Measurements from ENCODE around the gene PTGES2. TPM values are rescaled to one million over a fixed set of nuclear protein-coding genes. Genes with fewer than 3 reads are reported as not detected.

Gene PTGES2
- total and polyA plus RNA-seq, 2 of the 13 experiments (the other 11 are each of a cell fraction or from before 2014, with no cell fraction given): 63.7 to 79.8 TPM

DNA sequence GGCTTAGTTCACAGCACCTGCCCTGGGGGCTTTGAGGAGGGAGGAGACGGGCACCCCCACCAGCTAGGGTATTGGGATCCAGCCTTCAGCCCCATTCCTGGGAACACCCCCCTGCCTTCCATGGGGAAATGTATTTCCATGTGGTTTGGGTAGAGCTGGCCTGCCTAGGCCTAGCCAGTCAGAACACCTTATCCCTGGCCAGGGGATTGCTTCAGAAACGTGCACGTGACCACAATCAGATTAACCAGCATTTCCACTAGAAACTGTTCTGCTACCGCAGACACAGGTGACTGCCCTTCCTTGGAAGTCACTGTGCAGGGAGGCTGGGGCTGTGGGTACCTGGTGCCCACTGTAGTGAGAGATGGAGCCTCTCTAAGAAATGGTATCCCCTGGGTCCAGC lies 46.5 kb upstream of the PTGES2 start (continued):
- TF ChIP-seq, protein P1, sequence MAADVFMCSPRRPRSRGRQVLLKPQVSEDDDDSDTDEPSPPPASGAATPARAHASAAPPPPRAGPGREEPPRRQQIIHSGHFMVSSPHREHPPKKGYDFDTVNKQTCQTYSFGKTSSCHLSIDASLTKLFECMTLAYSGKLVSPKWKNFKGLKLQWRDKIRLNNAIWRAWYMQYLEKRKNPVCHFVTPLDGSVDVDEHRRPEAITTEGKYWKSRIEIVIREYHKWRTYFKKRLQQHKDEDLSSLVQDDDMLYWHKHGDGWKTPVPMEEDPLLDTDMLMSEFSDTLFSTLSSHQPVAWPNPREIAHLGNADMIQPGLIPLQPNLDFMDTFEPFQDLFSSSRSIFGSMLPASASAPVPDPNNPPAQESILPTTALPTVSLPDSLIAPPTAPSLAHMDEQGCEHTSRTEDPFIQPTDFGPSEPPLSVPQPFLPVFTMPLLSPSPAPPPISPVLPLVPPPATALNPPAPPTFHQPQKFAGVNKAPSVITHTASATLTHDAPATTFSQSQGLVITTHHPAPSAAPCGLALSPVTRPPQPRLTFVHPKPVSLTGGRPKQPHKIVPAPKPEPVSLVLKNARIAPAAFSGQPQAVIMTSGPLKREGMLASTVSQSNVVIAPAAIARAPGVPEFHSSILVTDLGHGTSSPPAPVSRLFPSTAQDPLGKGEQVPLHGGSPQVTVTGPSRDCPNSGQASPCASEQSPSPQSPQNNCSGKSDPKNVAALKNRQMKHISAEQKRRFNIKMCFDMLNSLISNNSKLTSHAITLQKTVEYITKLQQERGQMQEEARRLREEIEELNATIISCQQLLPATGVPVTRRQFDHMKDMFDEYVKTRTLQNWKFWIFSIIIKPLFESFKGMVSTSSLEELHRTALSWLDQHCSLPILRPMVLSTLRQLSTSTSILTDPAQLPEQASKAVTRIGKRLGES (CRISPR knock-in tag; IDR thresholded peaks at IDR 0.05; ENCODE audit: borderline replicate concordance): no peak

DNA sequence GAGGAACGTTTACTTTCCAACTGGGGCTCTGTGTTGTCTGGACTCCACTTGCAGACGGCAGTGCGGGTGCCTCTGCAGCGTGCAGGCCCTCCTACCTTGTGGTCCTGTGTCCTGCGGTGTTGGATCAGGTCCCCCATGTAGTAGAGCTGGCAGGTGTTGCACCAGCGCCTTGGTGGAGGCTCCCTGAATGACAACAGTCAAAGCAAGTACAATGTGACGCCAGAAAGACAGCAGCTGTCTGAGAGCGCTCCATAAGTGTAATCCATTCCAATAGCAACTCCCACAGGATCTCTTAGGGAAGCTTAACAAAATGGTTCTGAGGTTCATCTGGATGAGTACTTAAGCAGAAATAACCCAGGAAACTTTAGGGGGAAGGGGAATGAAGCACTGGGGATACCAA lies 42.4 kb upstream of the PTGES2 start:
- Histone ChIP-seq H3K9ac (ENCODE audit: insufficient read depth, low read depth, low read length) (no peak overlapping the region), H3K27ac (ENCODE audit: extremely low read length, insufficient read depth, low read length) (no peak overlapping the region), H3K79me2 (ENCODE audit: insufficient read depth, low read length) (no peaks in the 10 kb centered on the region), H3K9me3 (ENCODE audit: low read length) (no peaks in the 10 kb centered on the region), H3K36me3 (replicated peaks in 1 of 2; ENCODE audit: control insufficient read depth in 1 of 2, insufficient read depth in 2 of 2, low read length in 2 of 2) (peaks cover 15 to 50% of the 10 kb centered on the region in 2 experiments; a peak in 4 of 5 replicates), H3K4me2 (ENCODE audit: low read depth, low read length) (no peak overlapping the region), H3K4me3 (replicated peaks in 1 of 3; ENCODE audit: insufficient read depth in 1 of 3, low read depth in 2 of 3, low read length in 3 of 3) (no peak overlapping the region), H4K20me1 (ENCODE audit: insufficient read depth, low read length) (no peaks in the 10 kb centered on the region), H3K27me3 (ENCODE audit: control insufficient read depth in 1 of 2, insufficient read depth in 2 of 2, low read length in 2 of 2) (no peaks in the 10 kb centered on the region), H2AFZ (ENCODE audit: low read length) (no peak overlapping the region), H3K4me1 (ENCODE audit: insufficient read depth, low read length) (no peaks in the 10 kb centered on the region)
- intact Hi-C loops (cut with micrococcal nuclease; ENCODE audit: unreplicated experiment) (no loop called here), in situ Hi-C loops (cut with HindIII; ENCODE audit: extremely low pct_ligation_motif_present, low pct_unique_long_range_greater_than_20kb) (no loop called here)
- no peak for FAIRE-seq
- no peak for ATAC-seq
- no peak for DNase-seq (ENCODE audit: low spot score)
- POLR2A ChIA-PET: interaction anchor here (2.8 kb wide), 1 partner anchor 10 kb away, joined by 9 read pairs; the partner anchor contains the start of gene BBLN
- TF ChIP-seq PHF5A (CRISPR knock-in tag; IDR thresholded peaks at IDR 0.05; ENCODE audit: low read depth, unreplicated experiment): no peak
- TF ChIP-seq ESRRA (CRISPR knock-in tag; IDR thresholded peaks at IDR 0.05; ENCODE audit: low read depth): no peak
- TF ChIP-seq NCOA2 (CRISPR knock-in tag; IDR thresholded peaks at IDR 0.05): no peak
- TF ChIP-seq, protein P2, sequence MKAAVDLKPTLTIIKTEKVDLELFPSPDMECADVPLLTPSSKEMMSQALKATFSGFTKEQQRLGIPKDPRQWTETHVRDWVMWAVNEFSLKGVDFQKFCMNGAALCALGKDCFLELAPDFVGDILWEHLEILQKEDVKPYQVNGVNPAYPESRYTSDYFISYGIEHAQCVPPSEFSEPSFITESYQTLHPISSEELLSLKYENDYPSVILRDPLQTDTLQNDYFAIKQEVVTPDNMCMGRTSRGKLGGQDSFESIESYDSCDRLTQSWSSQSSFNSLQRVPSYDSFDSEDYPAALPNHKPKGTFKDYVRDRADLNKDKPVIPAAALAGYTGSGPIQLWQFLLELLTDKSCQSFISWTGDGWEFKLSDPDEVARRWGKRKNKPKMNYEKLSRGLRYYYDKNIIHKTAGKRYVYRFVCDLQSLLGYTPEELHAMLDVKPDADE (CRISPR knock-in tag; IDR thresholded peaks at IDR 0.05): no peak
- TF ChIP-seq ZNF670 (CRISPR knock-in tag; IDR thresholded peaks at IDR 0.05; ENCODE audit: borderline replicate concordance): no peak
- TF ChIP-seq, protein P3, sequence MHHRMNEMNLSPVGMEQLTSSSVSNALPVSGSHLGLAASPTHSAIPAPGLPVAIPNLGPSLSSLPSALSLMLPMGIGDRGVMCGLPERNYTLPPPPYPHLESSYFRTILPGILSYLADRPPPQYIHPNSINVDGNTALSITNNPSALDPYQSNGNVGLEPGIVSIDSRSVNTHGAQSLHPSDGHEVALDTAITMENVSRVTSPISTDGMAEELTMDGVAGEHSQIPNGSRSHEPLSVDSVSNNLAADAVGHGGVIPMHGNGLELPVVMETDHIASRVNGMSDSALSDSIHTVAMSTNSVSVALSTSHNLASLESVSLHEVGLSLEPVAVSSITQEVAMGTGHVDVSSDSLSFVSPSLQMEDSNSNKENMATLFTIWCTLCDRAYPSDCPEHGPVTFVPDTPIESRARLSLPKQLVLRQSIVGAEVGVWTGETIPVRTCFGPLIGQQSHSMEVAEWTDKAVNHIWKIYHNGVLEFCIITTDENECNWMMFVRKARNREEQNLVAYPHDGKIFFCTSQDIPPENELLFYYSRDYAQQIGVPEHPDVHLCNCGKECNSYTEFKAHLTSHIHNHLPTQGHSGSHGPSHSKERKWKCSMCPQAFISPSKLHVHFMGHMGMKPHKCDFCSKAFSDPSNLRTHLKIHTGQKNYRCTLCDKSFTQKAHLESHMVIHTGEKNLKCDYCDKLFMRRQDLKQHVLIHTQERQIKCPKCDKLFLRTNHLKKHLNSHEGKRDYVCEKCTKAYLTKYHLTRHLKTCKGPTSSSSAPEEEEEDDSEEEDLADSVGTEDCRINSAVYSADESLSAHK (CRISPR knock-in tag; IDR thresholded peaks at IDR 0.05; ENCODE audit: borderline replicate concordance): no peak
- no peak for TF ChIP-seq SP140L (CRISPR knock-in tag; IDR thresholded peaks at IDR 0.05; ENCODE audit: borderline replicate concordance)
- TF ChIP-seq ZEB1 (IDR thresholded peaks at IDR 0.05; ENCODE audit: insufficient replicate concordance, low read depth): no peak
- TF ChIP-seq, protein P4, sequence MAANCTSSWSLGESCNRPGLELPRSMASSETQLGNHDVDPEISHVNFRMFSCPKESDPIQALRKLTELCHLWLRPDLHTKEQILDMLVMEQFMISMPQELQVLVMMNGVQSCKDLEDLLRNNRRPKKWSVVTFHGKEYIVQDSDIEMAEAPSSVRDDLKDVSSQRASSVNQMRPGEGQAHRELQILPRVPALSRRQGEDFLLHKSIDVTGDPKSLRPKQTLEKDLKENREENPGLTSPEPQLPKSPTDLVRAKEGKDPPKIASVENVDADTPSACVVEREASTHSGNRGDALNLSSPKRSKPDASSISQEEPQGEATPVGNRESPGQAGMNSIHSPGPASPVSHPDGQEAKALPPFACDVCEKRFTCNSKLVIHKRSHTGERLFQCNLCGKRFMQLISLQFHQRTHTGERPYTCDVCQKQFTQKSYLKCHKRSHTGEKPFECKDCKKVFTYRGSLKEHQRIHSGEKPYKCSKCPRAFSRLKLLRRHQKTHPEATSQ (CRISPR knock-in tag; IDR thresholded peaks at IDR 0.05; ENCODE audit: borderline replicate concordance): no peak
- TF ChIP-seq, protein P5, sequence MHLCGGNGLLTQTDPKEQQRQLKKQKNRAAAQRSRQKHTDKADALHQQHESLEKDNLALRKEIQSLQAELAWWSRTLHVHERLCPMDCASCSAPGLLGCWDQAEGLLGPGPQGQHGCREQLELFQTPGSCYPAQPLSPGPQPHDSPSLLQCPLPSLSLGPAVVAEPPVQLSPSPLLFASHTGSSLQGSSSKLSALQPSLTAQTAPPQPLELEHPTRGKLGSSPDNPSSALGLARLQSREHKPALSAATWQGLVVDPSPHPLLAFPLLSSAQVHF (CRISPR knock-in tag; IDR thresholded peaks at IDR 0.05): no peak
- no peak for TF ChIP-seq MED8 (CRISPR knock-in tag; IDR thresholded peaks at IDR 0.05; ENCODE audit: insufficient replicate concordance)
- no peak for TF ChIP-seq SSRP1 (CRISPR knock-in tag; IDR thresholded peaks at IDR 0.05)
- TF ChIP-seq RELA (CRISPR knock-in tag; IDR thresholded peaks at IDR 0.05): no peak
- WGBS (ENCODE audit: low lambda C conversion rate): 91% methylated on average over 8 of the region's 8 CpGs
- CTCF ChIA-PET (ENCODE audit: low intra/inter-chr PET ratio, low total read pairs): no interaction called here
- BruUV-seq (replicated peaks): no TSS peak
